GM12874 (cell line): ENCODE data around the gene TGFB3.
A peak's percentile ranks its signal among the peaks of the same experiment; 100 is the strongest.

Source experiments
- CTCF ChIP-seq: IDR thresholded peaks from 2 replicates; pipeline ENCODE4 v1.5.1; 2011; ENCODE audit warnings: low read depth, mild to moderate bottlenecking, control low read depth, low read length, moderate library complexity; ENCODE audit not compliant: insufficient read depth

Gene TGFB3

GRCh38 chr14:75996488-75996887 lies 14.7 kb upstream of the TGFB3 start:
- TF ChIP-seq CTCF, result no peak

GRCh38 chr14:75995372-75996041 lies 13.7 kb upstream of the TGFB3 start:
- TF ChIP-seq CTCF, result no peak

GRCh38 chr14:75993567-75994041 lies 11.8 kb upstream of the TGFB3 start:
- TF ChIP-seq CTCF, result 0 out of 2 replicates have a peak, but pooled peaks have one; percentile 11

- TF ChIP-seq CTCF, result no peak
These were observed 10.0 kb upstream of the TGFB3 start for GRCh38 chr14:75991753-75992152.

GRCh38 chr14:75990297-75990696 lies 8.5 kb upstream of the TGFB3 start:
- no peak for TF ChIP-seq CTCF

GRCh38 chr14:75989134-75989533 lies 7.3 kb upstream of the TGFB3 start:
- no peak for TF ChIP-seq CTCF

GRCh38 chr14:75987201-75987970 lies 5.6 kb upstream of the TGFB3 start:
- TF ChIP-seq CTCF, result no peak
